HG02840 (cell line): ENCODE results near the gene FGF8.
"Not testable (repeated sequence)": the region's sequence is repeated elsewhere in the genome, so short reads cannot be mapped to it uniquely, and the experiment has no call there.

ENCODE experiments used
- ATAC-seq: cut with Tn5 transposase; IDR thresholded peaks from one replicate; pipeline ENCODE4 v1.9.1; 2021; ENCODE audit warnings: mild to moderate bottlenecking, moderate library complexity, moderate number of reproducible peaks; ENCODE audit not compliant: unreplicated experiment, low FRiP score

The FGF8 gene

GRCh38 chr10:101775273-101776160 lies at the start of gene FGF8:
FGF8 (minus strand) TSS chr10:101776114; CDS start chr10:101775900, 214 bp downstream.
- no peak for ATAC-seq

GRCh38 chr10:101824736-101825135 lies 48.8 kb upstream of the FGF8 start:
- no peak for ATAC-seq

- ATAC-seq = peak; percentile 6
Observed at GRCh38 chr10:101818872-101819633, 43.1 kb upstream of the FGF8 start.

- peak; percentile 90 for ATAC-seq
Observed at GRCh38 chr10:101818119-101818871, 42.4 kb upstream of the FGF8 start, which contains the start of gene OGA. OGA (minus strand) TSS chr10:101818444; CDS start chr10:101818022, 422 bp downstream.

- no peak for ATAC-seq
Observed at GRCh38 chr10:101817337-101818118, 41.6 kb upstream of the FGF8 start.

- no peak for ATAC-seq
Observed at GRCh38 chr10:101816913-101817336, 41.0 kb upstream of the FGF8 start.

- no peak for ATAC-seq
Observed at GRCh38 chr10:101816376-101816775, 40.5 kb upstream of the FGF8 start.

- no peak for ATAC-seq
Observed at GRCh38 chr10:101814466-101815071, 38.7 kb upstream of the FGF8 start.

GRCh38 chr10:101812606-101813005 lies 36.7 kb upstream of the FGF8 start:
- no peak for ATAC-seq

GRCh38 chr10:101807158-101807557 lies 31.2 kb upstream of the FGF8 start:
- no peak for ATAC-seq

GRCh38 chr10:101803511-101803910 lies 27.6 kb upstream of the FGF8 start:
- ATAC-seq = no peak

GRCh38 chr10:101797403-101798059 lies 21.6 kb upstream of the FGF8 start:
- no peak for ATAC-seq

- ATAC-seq = no peak
Observed at GRCh38 chr10:101793526-101793925, 17.6 kb upstream of the FGF8 start.

GRCh38 chr10:101789686-101790085 lies 13.8 kb upstream of the FGF8 start:
- ATAC-seq = no peak

- ATAC-seq = not testable (repeated sequence)
Observed at GRCh38 chr10:101789231-101789630, 13.3 kb upstream of the FGF8 start.

- ATAC-seq = no peak
Observed at GRCh38 chr10:101785801-101786200, 9.9 kb upstream of the FGF8 start.

- no peak for ATAC-seq
Observed at GRCh38 chr10:101784558-101784957, 8.6 kb upstream of the FGF8 start.

GRCh38 chr10:101783736-101784118 lies 7.8 kb upstream of the FGF8 start:
- no peak for ATAC-seq
